ENCODE results near the gene SLC12A8. TPM values are rescaled to one million over a fixed set of nuclear protein-coding genes. Genes with fewer than 3 reads are reported as not detected.

SLC12A8 gene
- polyA plus RNA-seq, 1 of the 3 experiments (the other 2 are of a cell fraction), result 7.5 TPM

DNA sequence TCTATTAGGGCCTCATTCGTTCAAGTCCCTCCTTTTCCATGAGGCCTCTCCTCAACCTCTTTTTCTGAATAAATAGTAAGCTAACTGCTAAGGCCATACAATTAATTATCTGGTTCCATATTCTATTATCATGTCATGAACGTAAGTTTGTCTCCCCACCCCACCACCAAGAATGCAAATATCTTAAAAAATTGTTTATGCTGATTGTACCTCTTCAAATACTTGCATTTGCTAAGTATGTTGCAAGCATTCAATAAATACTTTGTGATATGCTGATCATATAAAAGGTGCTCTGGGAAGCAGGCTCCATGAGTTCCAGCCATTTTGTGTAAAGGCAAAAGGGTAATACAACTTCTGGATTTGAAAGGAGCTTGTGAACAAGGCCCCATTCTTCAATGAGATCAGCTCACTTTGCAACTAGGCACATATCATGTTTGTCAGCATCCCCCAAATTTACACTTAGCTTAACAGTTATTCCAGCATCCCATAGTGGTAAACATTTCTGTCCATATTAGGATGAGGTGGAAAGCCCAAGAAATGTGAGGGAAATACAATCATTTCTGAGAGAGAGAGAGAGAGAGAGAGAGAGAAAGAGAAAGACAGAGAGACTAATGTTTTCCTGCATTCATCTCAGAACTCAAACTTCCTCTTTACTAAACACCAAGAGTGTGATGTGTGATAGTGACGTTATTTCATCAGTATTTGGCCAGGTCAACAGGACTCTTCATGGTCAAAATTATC lies 33.2 kb downstream of the SLC12A8 start:
- Histone ChIP-seq H3K4me2 (no peak overlapping the region), H3F3A (replicated peaks; ENCODE audit: insufficient read depth) (no peaks in the 10 kb centered on the region), H3K27me3 (ENCODE audit: insufficient read depth) (no peaks in the 10 kb centered on the region), H3K36me3 (replicated peaks in 1 of 2; ENCODE audit: control insufficient read depth in 1 of 2, insufficient read depth in 2 of 2, low read length in 1 of 2) (no peaks in the 10 kb centered on the region), H3K79me2 (ENCODE audit: insufficient read depth) (no peaks in the 10 kb centered on the region), H3K9ac (no peak overlapping the region), H3K9me2 (no peaks in the 10 kb centered on the region), H4K20me1 (ENCODE audit: insufficient read depth) (no peaks in the 10 kb centered on the region), H3K9me3 (no peaks in the 10 kb centered on the region), H2AFZ (ENCODE audit: low read depth) (no peak overlapping the region), H3K4me1 (ENCODE audit: control insufficient read depth in 1 of 2, insufficient read depth in 2 of 2, low read depth in 1 of 2, low read length in 1 of 2) (no peaks in the 10 kb centered on the region), H3K27ac (ENCODE audit: low read depth in 2 of 2, low read length in 1 of 2) (no peak overlapping the region), H3K4me3 (ENCODE audit: low read depth in 2 of 2, low read length in 1 of 2) (no peak overlapping the region)
- no peak for TF ChIP-seq RXRA (IDR thresholded peaks at IDR 0.05; ENCODE audit: borderline replicate concordance, low read depth)
- TF ChIP-seq EZH2phosphoT487 (IDR thresholded peaks at IDR 0.05; ENCODE audit: borderline replicate concordance, low read depth), result no peak
- TF ChIP-seq FOSL2 (IDR thresholded peaks at IDR 0.05; ENCODE audit: borderline replicate concordance, low read depth), result no peak
- TF ChIP-seq, protein P1, sequence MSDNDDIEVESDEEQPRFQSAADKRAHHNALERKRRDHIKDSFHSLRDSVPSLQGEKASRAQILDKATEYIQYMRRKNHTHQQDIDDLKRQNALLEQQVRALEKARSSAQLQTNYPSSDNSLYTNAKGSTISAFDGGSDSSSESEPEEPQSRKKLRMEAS (IDR thresholded peaks at IDR 0.05; ENCODE audit: low read depth), result no peak
- TF ChIP-seq GATA2 (CRISPR knock-in tag; IDR thresholded peaks at IDR 0.05), result no peak
- TF ChIP-seq NFIC (IDR thresholded peaks at IDR 0.05; ENCODE audit: borderline replicate concordance), result no peak
- TF ChIP-seq JUND (IDR thresholded peaks at IDR 0.05), result no peak
- TF ChIP-seq ELF1 (IDR thresholded peaks at IDR 0.05), result no peak
- no peak for TF ChIP-seq RCOR1 (IDR thresholded peaks at IDR 0.05; ENCODE audit: low read length)
- no peak for TF ChIP-seq RAD21 (IDR thresholded peaks at IDR 0.05; ENCODE audit: low read length)
- no peak for TF ChIP-seq POLR2AphosphoS5 (IDR thresholded peaks at IDR 0.05; ENCODE audit: low read depth, low read length)
- no peak for TF ChIP-seq TAF1 (IDR thresholded peaks at IDR 0.05; ENCODE audit: borderline replicate concordance, low read depth, low read length)
- TF ChIP-seq, protein P2, sequence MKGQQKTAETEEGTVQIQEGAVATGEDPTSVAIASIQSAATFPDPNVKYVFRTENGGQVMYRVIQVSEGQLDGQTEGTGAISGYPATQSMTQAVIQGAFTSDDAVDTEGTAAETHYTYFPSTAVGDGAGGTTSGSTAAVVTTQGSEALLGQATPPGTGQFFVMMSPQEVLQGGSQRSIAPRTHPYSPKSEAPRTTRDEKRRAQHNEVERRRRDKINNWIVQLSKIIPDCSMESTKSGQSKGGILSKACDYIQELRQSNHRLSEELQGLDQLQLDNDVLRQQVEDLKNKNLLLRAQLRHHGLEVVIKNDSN (IDR thresholded peaks at IDR 0.05; ENCODE audit: borderline replicate concordance, low read depth), result no peak
- TF ChIP-seq CHD2 (IDR thresholded peaks at IDR 0.05; ENCODE audit: low read length, partially characterized antibody), result no peak
- no peak for TF ChIP-seq RFX5 (IDR thresholded peaks at IDR 0.05; ENCODE audit: low read length)
- no peak for TF ChIP-seq FOXM1 (IDR thresholded peaks at IDR 0.05; ENCODE audit: low read depth)
- no peak for TF ChIP-seq EP300 (IDR thresholded peaks at IDR 0.05; ENCODE audit: borderline replicate concordance in 1 of 2, low read depth in 1 of 2, low read length in 1 of 2)
- TF ChIP-seq YY1 (IDR thresholded peaks at IDR 0.05; ENCODE audit: low read depth), result no peak
- TF ChIP-seq TCF12 (IDR thresholded peaks at IDR 0.05), result no peak
- TF ChIP-seq REST (IDR thresholded peaks at IDR 0.05; ENCODE audit: low read depth, low read length), result no peak
- ChIA-PET POLR2A (no interaction called here), CTCF (interaction anchor here (0.9 to 1.3 kb wide), 3 partner anchors 11 to 258 kb away, joined by 3 read pairs; no protein-coding TSS in a partner anchor)
- WGBS (ENCODE audit: low lambda C conversion rate), result 85% methylated on average over 3 of the region's 3 CpGs
- DNase-seq, result no peak

Data from SK-N-SH (cell line).